Activated naive CD8-positive, alpha-beta T cell treated with anti-CD3 and anti-CD28 coated beads, Interleukin-2, amount 50 U/mL, for 24 hours (primary cell): Measurements from ENCODE around the gene SBF2.

Source experiments
- ATAC-seq: fragments of 150-1000 bp; cut with Tn5 transposase; one replicate; pipeline ENCODE4 v1.10.0; 2021
- DNase-seq: peaks from one replicate; pipeline ENCODE4 v3.0.0; 2021
- H3K27ac Mint-ChIP-seq: one replicate; pipeline ENCODE4 v1.8.0; 2021; ENCODE audit warnings: mild to moderate bottlenecking, mixed read lengths
- H3K27me3 Mint-ChIP-seq: one replicate; pipeline ENCODE4 v1.8.0; 2021; ENCODE audit warnings: mixed read lengths
- H3K36me3 Mint-ChIP-seq: one replicate; pipeline ENCODE4 v1.8.0; 2021; ENCODE audit warnings: low read depth, mixed read lengths
- H3K4me1 Mint-ChIP-seq: one replicate; pipeline ENCODE4 v1.8.0; 2021; ENCODE audit warnings: mixed read lengths
- H3K4me3 Mint-ChIP-seq: one replicate; pipeline ENCODE4 v1.8.0; 2021; ENCODE audit warnings: mild to moderate bottlenecking, moderate library complexity, mixed read lengths
- H3K9me3 Mint-ChIP-seq: one replicate; pipeline ENCODE4 v1.8.0; 2021; ENCODE audit warnings: mixed read lengths

The SBF2 gene

GRCh38 chr11:9817191-9817590, 476.8 kb downstream of the SBF2 start:
- H3K4me1 Mint-ChIP-seq: no peaks in the 10 kb centered on the region
- no peak overlapping the region for H3K4me3 Mint-ChIP-seq
- H3K27me3 Mint-ChIP-seq: no peaks in the 10 kb centered on the region
- no peak for DNase-seq
- no peak overlapping the region for H3K27ac Mint-ChIP-seq
- no peaks in the 10 kb centered on the region for H3K9me3 Mint-ChIP-seq
- no peaks in the 10 kb centered on the region for H3K36me3 Mint-ChIP-seq
- no peak for ATAC-seq

GRCh38 chr11:9815486-9816136, 478.4 kb downstream of the SBF2 start:
- H3K4me3 Mint-ChIP-seq: no peak overlapping the region
- H3K27me3 Mint-ChIP-seq: no peaks in the 10 kb centered on the region
- H3K36me3 Mint-ChIP-seq: peaks cover 8% of the 10 kb centered on the region
- DNase-seq (no peak), ATAC-seq (no peak)
- no peaks in the 10 kb centered on the region for H3K9me3 Mint-ChIP-seq
- H3K4me1 Mint-ChIP-seq: no peaks in the 10 kb centered on the region
- no peak overlapping the region for H3K27ac Mint-ChIP-seq

GRCh38 chr11:9814108-9814507, 479.9 kb downstream of the SBF2 start:
- Mint-ChIP-seq H3K9me3 (no peaks in the 10 kb centered on the region), H3K4me3 (no peak overlapping the region), H3K27ac (no peak overlapping the region), H3K4me1 (no peaks in the 10 kb centered on the region), H3K36me3 (peaks cover 11% of the 10 kb centered on the region), H3K27me3 (no peaks in the 10 kb centered on the region)
- no peak for DNase-seq
- no peak for ATAC-seq

GRCh38 chr11:9808943-9809342, 485.1 kb downstream of the SBF2 start:
- Mint-ChIP-seq H3K4me3 (no peak overlapping the region), H3K27me3 (no peaks in the 10 kb centered on the region), H3K36me3 (peaks cover 40% of the 10 kb centered on the region), H3K9me3 (no peaks in the 10 kb centered on the region), H3K27ac (no peak overlapping the region), H3K4me1 (peaks cover 4% of the 10 kb centered on the region)
- ATAC-seq (no peak), DNase-seq (no peak)

GRCh38 chr11:9806946-9807687, 486.9 kb downstream of the SBF2 start:
- ATAC-seq (no peak), DNase-seq (no peak)
- Mint-ChIP-seq H3K27ac (no peak overlapping the region), H3K36me3 (peaks cover 40% of the 10 kb centered on the region), H3K27me3 (no peaks in the 10 kb centered on the region), H3K9me3 (no peaks in the 10 kb centered on the region), H3K4me3 (no peak overlapping the region), H3K4me1 (peaks cover 6% of the 10 kb centered on the region)

GRCh38 chr11:9804419-9804902, 489.6 kb downstream of the SBF2 start:
- H3K27ac Mint-ChIP-seq: no peak overlapping the region
- DNase-seq (no peak), ATAC-seq (peak; percentile 28)
- H3K27me3 Mint-ChIP-seq: no peaks in the 10 kb centered on the region
- H3K36me3 Mint-ChIP-seq: peaks cover 32% of the 10 kb centered on the region
- H3K9me3 Mint-ChIP-seq: no peaks in the 10 kb centered on the region
- peaks cover 12% of the 10 kb centered on the region for H3K4me1 Mint-ChIP-seq
- H3K4me3 Mint-ChIP-seq: no peak overlapping the region

- no peaks in the 10 kb centered on the region for H3K9me3 Mint-ChIP-seq
- no peak overlapping the region for H3K4me3 Mint-ChIP-seq
- peaks cover 27% of the 10 kb centered on the region for H3K36me3 Mint-ChIP-seq
- ATAC-seq: no peak
- no peaks in the 10 kb centered on the region for H3K27me3 Mint-ChIP-seq
- DNase-seq: no peak
- H3K4me1 Mint-ChIP-seq: peaks cover 18% of the 10 kb centered on the region
- H3K27ac Mint-ChIP-seq: no peak overlapping the region
Observed at GRCh38 chr11:9803685-9804418, 490.2 kb downstream of the SBF2 start.

- DNase-seq (no peak), ATAC-seq (no peak)
- Mint-ChIP-seq H3K4me1 (peaks cover 19% of the 10 kb centered on the region), H3K9me3 (no peaks in the 10 kb centered on the region), H3K36me3 (peaks cover 18% of the 10 kb centered on the region), H3K4me3 (no peak overlapping the region), H3K27me3 (no peaks in the 10 kb centered on the region), H3K27ac (peak overlapping the region; percentile 69)
Observed at GRCh38 chr11:9802291-9802861, 491.6 kb downstream of the SBF2 start.

GRCh38 chr11:9799886-9800285, 494.1 kb downstream of the SBF2 start:
- ATAC-seq (no peak), DNase-seq (no peak)
- peaks cover 19% of the 10 kb centered on the region for H3K4me1 Mint-ChIP-seq
- H3K36me3 Mint-ChIP-seq: peaks cover 3% of the 10 kb centered on the region
- no peaks in the 10 kb centered on the region for H3K9me3 Mint-ChIP-seq
- H3K27me3 Mint-ChIP-seq: no peaks in the 10 kb centered on the region
- no peak overlapping the region for H3K4me3 Mint-ChIP-seq
- H3K27ac Mint-ChIP-seq: no peak overlapping the region

GRCh38 chr11:9797300-9797699, 496.7 kb downstream of the SBF2 start:
- Mint-ChIP-seq H3K27me3 (no peaks in the 10 kb centered on the region), H3K36me3 (peaks cover 6% of the 10 kb centered on the region), H3K4me1 (peaks cover 12% of the 10 kb centered on the region), H3K4me3 (no peak overlapping the region), H3K9me3 (no peaks in the 10 kb centered on the region), H3K27ac (no peak overlapping the region)
- no peak for DNase-seq
- ATAC-seq: no peak

- DNase-seq (no peak), ATAC-seq (no peak)
- Mint-ChIP-seq H3K4me3 (no peak overlapping the region), H3K4me1 (peaks cover 14% of the 10 kb centered on the region), H3K27ac (no peak overlapping the region), H3K36me3 (peaks cover 8% of the 10 kb centered on the region), H3K27me3 (no peaks in the 10 kb centered on the region), H3K9me3 (no peaks in the 10 kb centered on the region)
Observed at GRCh38 chr11:9796854-9797253, 497.2 kb downstream of the SBF2 start.

GRCh38 chr11:9796266-9796665, 497.8 kb downstream of the SBF2 start:
- peaks cover 9% of the 10 kb centered on the region for H3K36me3 Mint-ChIP-seq
- H3K27ac Mint-ChIP-seq: no peak overlapping the region
- no peak overlapping the region for H3K4me3 Mint-ChIP-seq
- DNase-seq (no peak), ATAC-seq (no peak)
- no peaks in the 10 kb centered on the region for H3K27me3 Mint-ChIP-seq
- peaks cover 18% of the 10 kb centered on the region for H3K4me1 Mint-ChIP-seq
- H3K9me3 Mint-ChIP-seq: no peaks in the 10 kb centered on the region

- H3K27ac Mint-ChIP-seq: no peak overlapping the region
Observed at GRCh38 chr11:9790703-9791102, 503.3 kb downstream of the SBF2 start.

GRCh38 chr11:9789910-9790309, 504.1 kb downstream of the SBF2 start:
- no peak overlapping the region for H3K4me3 Mint-ChIP-seq
- no peak for DNase-seq
- no peaks in the 10 kb centered on the region for H3K27me3 Mint-ChIP-seq
- peaks cover 13% of the 10 kb centered on the region for H3K4me1 Mint-ChIP-seq
- peaks cover 17% of the 10 kb centered on the region for H3K36me3 Mint-ChIP-seq
- no peaks in the 10 kb centered on the region for H3K9me3 Mint-ChIP-seq
- no peak for ATAC-seq
- no peak overlapping the region for H3K27ac Mint-ChIP-seq

More at GRCh38 chr11:9790703-9791102, 503.3 kb downstream of the SBF2 start:
- no peak for DNase-seq
- no peak for ATAC-seq
- no peak overlapping the region for H3K4me3 Mint-ChIP-seq
- no peaks in the 10 kb centered on the region for H3K9me3 Mint-ChIP-seq
- peaks cover 17% of the 10 kb centered on the region for H3K36me3 Mint-ChIP-seq
- no peaks in the 10 kb centered on the region for H3K27me3 Mint-ChIP-seq
- peaks cover 13% of the 10 kb centered on the region for H3K4me1 Mint-ChIP-seq
